Amygdala (tissue), 56 donors: ENCODE data around the gene PTHLH.

Experiments
- DNase-seq, 56 donors: peaks; one replicate each; lab custom pipeline; 2025; lab: John Stamatoyannopoulos, UW

PTHLH gene

DNA sequence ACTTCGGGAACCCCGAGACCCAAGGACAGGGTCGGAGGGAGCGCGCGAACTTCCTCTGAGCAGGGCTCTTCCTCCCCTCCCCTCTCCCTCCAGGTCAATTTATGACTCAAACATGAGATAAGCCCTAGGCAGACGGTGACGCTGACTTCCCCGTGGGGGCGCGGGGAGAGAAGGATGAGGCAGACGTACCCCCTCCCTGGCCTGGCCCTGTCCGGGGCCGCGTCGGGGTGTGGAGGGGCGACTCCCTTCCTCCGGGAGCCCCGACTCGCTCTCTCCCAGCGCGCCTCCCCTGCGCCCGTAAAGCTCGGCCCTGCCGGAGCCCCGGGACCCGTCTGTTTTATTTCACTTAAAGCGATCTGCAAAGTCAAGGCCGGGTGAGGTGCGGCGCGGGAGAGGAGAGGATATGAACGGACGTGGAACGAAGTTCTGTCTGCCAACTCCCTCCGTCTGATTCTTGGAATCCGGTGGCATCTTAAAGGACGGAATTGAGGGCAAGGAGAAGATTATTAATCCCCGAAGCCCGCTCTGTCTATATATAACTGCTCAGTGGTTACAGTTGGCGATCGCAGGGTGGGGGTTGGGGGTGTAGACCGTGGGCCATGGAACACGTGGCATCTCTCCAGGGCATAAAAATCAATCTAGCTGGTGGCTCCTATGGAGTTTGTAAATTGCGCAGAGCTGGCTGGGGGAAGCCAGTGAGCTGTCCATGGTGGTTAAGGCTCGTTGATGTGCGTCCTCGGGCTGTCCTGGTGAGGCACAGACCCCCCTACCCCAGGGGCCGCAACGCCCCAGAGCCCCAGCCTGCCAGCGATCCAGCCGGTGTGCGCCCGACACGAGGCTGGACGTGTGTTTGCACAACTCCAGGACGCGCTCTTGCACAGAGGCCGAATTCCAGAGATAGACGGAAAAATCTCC lies 2.9 kb upstream of the PTHLH start:
- no peak for DNase-seq

- DNase-seq: no peak
Observed at GRCh38 chr12:27974735-27975221, 2.2 kb upstream of the PTHLH start.

GRCh38 chr12:27973487-27973890 lies 956 bp upstream of the PTHLH start:
- DNase-seq: no peak

GRCh38 chr12:27971606-27972005 lies 927 bp downstream of the PTHLH start:
- DNase-seq: no peak

GRCh38 chr12:27971121-27971489 lies 1.4 kb downstream of the PTHLH start:
- no peak for DNase-seq

- DNase-seq: peak in 3 of 56 donors; percentile 12 to 40 (median 17)
Observed at GRCh38 chr12:27970401-27971120, 2.0 kb downstream of the PTHLH start.

GRCh38 chr12:27969624-27970400 lies 2.7 kb downstream of the PTHLH start:
- peak in 11 of 56 donors; percentile 10 to 68 (median 32) for DNase-seq

DNA sequence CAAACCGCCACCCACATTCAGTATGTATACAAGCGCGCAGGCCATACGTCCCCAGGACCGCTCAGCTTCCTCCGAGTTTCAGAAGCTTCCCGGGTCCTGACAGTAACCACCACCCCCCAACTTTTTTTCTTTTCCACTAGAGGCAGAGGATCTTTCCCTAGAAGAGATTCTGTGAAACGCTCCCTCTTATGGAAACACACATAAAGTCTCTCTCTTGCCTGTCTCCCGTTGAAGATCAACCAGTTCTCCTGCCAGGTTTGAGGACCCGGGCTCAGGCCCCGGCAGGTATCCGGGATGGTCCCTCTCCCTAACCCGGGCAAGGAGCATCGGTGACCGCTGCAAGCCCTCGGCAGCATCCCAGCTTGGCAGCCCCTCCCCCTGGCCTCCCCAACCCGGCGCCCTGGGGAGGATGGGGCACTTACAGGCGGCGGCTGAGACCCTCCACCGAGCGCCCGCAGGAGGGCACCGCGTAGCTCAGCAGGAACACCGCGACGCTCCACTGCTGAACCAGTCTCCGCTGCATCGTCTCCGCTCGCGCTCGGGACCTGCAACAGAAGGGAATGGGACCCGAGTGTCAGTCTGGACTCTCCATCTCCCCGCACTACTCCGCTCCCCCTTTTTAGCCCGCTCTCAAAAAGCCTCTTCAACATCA lies 3.4 kb downstream of the PTHLH start:
- DNase-seq: peak in 3 of 56 donors; percentile 7 to 43 (median 11)

- no peak for DNase-seq
Observed at GRCh38 chr12:27967551-27968054, 4.9 kb downstream of the PTHLH start.

GRCh38 chr12:27966870-27967269 lies 5.7 kb downstream of the PTHLH start:
- DNase-seq: no peak

DNA sequence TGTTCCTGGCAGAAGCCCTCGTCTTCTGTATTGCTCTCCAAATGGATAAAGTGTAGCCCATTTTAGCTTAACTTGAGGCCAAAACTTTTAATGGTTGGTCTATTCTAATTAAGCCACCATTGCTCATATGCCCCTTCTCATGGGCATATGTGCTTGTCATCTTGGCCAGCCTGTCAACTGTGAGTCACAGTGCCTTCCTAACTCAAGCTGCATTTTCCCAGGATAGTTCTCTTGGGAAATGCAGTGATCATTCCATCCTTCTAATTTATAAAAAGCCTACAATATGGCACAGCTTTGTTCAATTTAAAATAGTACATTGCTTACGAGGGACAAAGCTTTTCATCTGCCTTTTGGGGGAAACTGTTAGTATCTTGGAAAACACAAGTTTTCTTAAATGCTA lies 6.6 kb downstream of the PTHLH start:
- DNase-seq: no peak

GRCh38 chr12:27965411-27965810 lies 7.1 kb downstream of the PTHLH start:
- DNase-seq: no peak

- no peak for DNase-seq
Observed at GRCh38 chr12:27964123-27964522, 8.4 kb downstream of the PTHLH start.

DNA sequence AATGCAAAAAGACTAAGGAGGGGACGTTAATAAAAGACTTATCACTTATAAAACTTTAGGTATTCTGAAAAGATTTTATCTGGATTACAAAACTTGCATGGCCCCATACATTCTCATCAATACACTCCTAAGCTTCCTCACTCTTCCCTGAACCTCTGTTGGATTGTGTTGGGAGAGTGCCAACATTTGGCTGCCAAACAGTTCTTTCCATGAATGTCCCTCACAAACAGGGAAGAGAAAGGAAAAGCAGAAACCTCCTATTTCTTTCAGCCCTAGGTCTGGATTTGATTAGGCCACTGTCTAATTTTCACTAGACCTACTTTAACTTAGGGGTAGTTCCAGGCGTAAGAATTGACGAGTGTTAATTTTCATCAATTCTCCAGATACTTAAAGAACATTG lies 11.7 kb downstream of the PTHLH start:
- DNase-seq: no peak

GRCh38 chr12:27958675-27959074 lies 13.9 kb downstream of the PTHLH start:
- no peak for DNase-seq

DNA sequence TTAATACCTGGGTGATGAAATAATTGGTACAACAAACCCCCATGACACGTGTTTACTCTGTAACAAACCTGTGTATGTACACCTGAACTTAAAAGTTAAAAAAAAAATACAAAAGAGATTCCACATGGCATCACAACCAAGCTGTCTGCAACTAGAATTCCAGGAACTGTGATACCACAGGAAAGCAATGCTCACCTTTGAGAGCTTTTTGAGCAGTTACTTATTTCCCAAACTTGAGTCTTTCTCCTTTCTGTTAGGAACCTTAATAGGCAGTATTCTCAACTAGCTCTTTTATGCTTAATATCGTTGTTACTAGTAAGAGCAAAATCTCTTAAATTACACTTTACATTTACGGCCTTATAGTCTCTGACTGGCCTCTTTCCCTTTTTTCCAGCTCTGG lies 15.2 kb downstream of the PTHLH start:
- no peak for DNase-seq

DNA sequence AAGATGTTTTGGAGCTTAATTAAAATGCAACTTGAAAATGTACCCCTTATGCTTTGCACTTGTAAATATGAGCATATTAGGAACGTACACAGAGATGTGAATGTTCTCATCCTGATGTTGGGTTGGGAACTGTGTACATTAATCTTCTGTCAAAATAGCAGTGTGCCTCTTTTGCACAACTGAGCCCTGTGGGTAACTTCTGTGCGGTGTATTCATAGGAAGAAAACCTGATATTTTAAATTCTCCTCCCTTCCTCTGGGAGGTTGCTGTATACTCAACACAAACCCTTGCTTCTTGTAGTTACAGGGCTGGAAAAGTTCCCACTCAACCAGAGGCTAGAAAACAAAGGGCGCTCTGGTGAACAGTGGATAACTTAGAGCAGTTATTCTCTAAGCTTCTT lies 18.7 kb downstream of the PTHLH start:
- no peak for DNase-seq

DNA sequence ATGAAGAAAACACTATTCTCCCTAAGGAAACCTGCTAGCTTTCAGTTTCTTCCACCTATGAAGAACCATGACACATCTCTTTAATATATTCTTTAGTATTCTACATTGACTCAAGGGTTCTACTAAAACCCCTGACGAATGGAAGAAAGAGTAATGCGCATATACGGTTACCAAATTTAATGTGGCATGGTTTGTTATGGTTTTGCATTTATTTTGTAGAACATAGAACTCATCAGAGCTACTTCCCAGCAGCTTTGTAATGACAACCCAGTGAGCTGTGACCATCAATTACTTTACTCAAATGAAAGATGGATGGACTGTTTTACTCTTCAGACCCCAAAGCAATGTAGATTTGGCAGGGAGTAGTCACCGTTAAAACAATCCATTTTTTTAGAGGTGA lies 19.2 kb downstream of the PTHLH start:
- no peak for DNase-seq

DNA sequence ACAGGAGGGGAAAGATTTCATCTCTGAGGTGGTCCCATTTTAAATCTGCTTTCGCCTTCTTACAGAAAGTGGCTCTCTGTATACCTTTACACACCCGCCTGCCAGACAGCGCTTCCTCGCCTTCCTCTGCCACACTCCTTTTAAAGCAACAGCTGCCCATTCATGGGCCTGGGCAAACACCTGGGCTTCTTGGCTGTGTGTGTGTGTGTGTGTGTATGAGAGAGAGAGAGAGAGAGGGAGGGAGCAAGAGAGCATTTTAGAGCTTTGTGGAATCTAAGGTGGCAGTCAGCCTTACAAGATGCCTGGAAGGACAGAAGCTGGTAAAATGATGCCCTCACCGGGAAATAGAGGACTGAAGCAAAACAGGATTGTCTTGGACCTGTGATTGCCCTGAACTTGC lies 20.0 kb downstream of the PTHLH start:
- DNase-seq: no peak

DNA sequence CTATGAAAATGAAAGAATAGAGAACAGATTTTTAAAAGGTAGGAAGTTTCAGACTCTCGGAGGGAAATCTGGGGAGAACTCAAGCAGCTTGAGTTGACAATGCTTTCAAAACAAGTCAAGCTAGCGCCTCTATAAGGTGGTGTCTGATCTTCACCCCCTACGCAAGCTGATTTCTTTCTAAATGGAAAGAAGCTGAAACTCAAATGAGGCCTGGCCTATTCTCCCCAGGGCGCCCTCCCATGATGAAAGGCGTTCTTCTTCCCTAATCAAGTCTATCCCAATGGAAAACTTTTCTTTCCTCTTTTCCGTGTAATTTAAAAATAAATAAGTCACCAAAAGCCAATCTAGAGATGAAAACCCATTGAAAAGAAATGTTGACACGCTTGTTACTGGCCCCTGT lies 20.6 kb downstream of the PTHLH start:
- no peak for DNase-seq
